Raji (cell line): ENCODE results near the gene SUGCT.

Experiments
- POLR2A ChIP-seq: IDR thresholded peaks from 2 replicates; pipeline ENCODE4 v1.6.1; 2011; ENCODE audit warnings: low read depth, low read length, control low read depth; ENCODE audit not compliant: insufficient read depth

Gene SUGCT

DNA sequence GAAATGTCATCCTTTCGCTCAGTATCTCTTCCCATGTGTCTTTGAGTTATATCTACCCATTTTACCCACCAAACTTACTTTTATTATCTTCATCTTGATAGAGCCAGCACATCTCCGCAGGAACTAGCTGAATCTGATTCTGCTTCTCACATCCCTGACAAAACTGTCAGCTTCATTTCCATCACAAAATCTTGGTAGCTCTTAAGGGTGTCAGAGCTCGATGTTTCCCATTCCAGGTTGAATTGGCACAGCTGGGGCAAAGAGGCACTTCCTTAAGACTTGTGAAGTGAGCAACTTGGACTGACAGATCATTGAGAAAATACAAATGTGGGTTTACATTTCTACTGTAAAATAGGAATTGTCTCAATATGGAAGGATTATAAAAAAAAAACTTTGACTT, 434.5 kb downstream of the SUGCT start:
- no peak for TF ChIP-seq POLR2A

GRCh38 chr7:40570223-40570622, 435.4 kb downstream of the SUGCT start:
- TF ChIP-seq POLR2A = no peak

GRCh38 chr7:40571796-40572195, 437.0 kb downstream of the SUGCT start:
- TF ChIP-seq POLR2A = no peak

DNA sequence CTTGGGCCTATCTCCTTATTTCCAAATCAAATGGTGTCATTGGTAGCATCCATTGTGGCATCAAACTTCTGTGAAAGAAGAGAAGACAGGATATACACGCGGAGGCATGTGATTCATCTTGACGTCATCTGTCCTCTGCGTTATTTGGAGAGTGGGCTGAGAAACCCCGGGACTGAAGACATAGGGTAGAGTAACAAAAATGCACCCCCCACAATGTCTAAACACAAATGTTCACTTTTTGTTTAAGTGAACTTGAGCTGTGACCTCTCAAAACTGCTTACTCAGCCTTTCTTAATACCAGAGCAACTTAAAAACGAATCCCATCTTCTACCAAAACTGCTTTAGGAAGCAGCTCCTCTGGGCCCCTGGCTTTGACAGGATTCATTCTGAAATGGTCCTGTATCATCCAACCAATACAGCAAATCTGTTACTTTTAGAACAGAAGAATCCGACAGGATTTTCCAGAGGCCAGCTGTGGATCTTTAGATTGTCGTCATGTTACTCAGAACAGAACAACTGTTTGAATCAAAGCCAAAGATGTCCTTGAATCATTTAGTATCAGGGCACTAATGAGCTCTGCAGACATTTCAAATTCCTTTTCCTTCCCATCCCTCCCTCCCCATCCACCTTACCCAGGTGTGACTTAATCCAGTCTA, 438.1 kb downstream of the SUGCT start:
- TF ChIP-seq POLR2A = no peak

- TF ChIP-seq POLR2A = no peak
Observed at GRCh38 chr7:40579401-40579800, 444.6 kb downstream of the SUGCT start.

- no peak for TF ChIP-seq POLR2A
Observed at GRCh38 chr7:40580776-40581175, 446.0 kb downstream of the SUGCT start.

DNA sequence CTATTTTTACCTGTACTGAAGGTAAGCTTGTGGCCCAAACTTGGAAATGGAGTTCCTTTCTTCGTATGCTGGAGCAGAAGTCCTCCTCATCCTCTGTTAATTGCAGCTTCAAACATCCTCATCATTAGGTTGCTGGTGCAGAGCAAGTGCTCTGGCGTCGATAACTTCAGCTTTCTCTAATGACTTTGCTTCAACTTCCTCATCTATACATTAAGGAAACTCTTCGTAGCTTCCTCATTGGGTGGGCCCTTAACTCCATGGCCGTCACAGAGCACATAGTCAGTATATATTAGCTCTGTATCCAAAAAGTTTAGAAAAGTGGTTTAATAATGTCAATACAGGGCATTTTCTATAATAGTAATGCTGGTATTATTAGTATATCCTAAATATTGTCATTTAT, 447.7 kb downstream of the SUGCT start:
- no peak for TF ChIP-seq POLR2A

- no peak for TF ChIP-seq POLR2A
Observed at GRCh38 chr7:40583667-40584444, 449.1 kb downstream of the SUGCT start.

- no peak for TF ChIP-seq POLR2A
Observed at GRCh38 chr7:40584667-40585433, 450.0 kb downstream of the SUGCT start.

DNA sequence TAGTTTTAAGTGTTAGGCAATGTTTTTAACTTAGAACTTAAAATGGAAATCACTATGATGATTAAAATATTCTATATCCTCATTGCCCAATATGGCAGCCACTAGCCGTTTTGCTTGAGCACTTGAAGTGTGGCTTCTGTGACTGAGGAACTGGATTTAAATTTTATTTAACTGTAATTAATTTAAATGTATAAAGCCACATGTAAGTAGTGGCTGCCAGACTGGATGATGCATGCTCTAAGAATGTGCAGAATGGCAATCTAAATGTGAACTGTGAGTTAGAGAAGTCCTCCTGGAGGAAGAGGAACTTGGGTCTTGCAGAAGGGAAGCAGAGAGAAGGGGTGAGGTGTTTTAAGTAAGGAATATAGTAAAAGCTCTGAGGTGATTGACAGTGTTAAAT, 451.4 kb downstream of the SUGCT start:
- no peak for TF ChIP-seq POLR2A

GRCh38 chr7:40587419-40587818, 452.6 kb downstream of the SUGCT start:
- TF ChIP-seq POLR2A = no peak

DNA sequence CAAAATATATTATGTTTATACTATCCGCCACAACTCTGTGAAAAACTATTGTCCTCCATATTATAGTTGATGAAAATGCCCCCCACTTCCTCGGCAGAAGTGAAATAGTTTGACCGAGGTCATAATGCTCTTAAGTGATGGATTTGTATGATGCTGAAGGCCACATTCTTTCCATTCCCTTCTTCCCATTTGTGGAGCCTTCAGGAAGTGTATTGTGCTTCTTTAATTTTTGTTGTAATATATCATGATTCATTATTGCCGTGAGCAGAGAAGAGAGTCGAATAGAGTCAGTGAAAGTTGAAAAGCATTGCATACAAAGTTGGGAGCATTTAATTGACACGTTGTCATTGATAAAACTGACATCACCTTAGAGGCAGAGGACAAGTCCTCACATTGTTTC, 460.3 kb downstream of the SUGCT start:
- TF ChIP-seq POLR2A = no peak

- no peak for TF ChIP-seq POLR2A
Observed at GRCh38 chr7:40595832-40596231, 461.0 kb downstream of the SUGCT start.

- TF ChIP-seq POLR2A = no peak
Observed at GRCh38 chr7:40597517-40597916, 462.7 kb downstream of the SUGCT start.

DNA sequence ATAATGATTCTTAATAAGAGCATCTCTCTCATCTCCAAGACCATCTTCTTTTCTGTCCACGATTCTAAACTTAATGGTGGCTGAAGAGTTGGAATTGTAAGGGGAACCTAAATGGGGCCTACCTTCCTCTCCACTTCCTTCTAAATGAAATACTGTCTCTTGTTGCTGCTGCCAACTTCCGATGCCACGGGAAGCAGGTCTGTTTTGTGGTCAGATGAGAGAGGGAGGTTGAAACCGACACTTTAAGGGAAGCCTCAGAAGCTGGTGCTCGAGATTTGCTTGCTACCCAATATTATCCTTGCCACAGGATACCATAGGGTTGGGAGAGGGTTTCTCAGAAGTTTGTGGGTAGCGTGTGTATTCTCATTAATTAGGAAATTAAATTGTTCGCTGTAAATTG, 464.1 kb downstream of the SUGCT start:
- TF ChIP-seq POLR2A = no peak

GRCh38 chr7:40599836-40600235, 465.0 kb downstream of the SUGCT start:
- TF ChIP-seq POLR2A = no peak
